Mammary epithelial cell (primary cell): ENCODE measurements around the gene CPLANE2.

ENCODE experiments used
- EZH2 ChIP-seq: IDR thresholded peaks from 2 replicates; pipeline ENCODE4 v1.6.1; 2012; ENCODE audit warnings: low read length, inconsistent platforms, borderline replicate concordance
- TF ChIP-seq, protein P1 (sequence below), 2 donors: IDR thresholded peaks in 1 of 2; conservative IDR thresholded peaks in 1 of 2; 2 replicates each; pipeline ENCODE4 v1.5.1; 2011 to 2012; ENCODE audit warnings: inconsistent platforms in 2 of 2, low read length in 2 of 2, mild to moderate bottlenecking in 2 of 2, control low read depth in 1 of 2, low read depth in 1 of 2; ENCODE audit not compliant: insufficient read depth in 1 of 2; ENCODE audit errors: extremely low read depth in 1 of 2

DNA sequence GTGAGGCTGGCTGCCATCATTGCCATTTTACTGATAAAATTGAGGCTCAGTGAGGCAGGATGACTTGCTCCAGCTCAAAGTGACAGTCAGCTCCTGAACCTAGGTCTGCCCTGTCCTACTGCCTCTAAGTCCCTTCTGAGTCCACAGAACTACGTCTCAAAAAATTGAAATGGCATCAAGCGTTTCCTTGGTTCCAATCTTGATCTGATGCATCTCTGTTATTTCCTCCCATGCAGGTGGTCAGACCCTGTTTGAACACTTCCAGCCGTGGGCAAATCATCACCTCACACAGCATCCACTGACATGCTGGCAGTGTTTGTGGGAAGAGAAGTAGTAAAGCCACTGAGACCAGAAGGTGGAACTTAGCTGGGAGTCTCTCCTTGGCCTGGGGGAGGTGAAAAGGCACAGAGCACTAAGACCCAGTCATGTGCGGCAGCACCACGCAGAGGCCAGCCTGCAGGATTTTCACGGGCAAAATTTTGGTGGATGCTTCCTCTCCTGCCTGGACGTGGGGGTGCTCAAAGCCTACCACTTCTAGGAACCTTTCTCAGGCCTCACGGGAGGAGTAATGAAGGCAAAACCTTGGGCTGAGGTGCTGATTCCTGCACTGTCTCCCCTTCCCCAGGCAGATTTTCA is 7.8 kb upstream of the CPLANE2 start:
- TF ChIP-seq, protein P1, sequence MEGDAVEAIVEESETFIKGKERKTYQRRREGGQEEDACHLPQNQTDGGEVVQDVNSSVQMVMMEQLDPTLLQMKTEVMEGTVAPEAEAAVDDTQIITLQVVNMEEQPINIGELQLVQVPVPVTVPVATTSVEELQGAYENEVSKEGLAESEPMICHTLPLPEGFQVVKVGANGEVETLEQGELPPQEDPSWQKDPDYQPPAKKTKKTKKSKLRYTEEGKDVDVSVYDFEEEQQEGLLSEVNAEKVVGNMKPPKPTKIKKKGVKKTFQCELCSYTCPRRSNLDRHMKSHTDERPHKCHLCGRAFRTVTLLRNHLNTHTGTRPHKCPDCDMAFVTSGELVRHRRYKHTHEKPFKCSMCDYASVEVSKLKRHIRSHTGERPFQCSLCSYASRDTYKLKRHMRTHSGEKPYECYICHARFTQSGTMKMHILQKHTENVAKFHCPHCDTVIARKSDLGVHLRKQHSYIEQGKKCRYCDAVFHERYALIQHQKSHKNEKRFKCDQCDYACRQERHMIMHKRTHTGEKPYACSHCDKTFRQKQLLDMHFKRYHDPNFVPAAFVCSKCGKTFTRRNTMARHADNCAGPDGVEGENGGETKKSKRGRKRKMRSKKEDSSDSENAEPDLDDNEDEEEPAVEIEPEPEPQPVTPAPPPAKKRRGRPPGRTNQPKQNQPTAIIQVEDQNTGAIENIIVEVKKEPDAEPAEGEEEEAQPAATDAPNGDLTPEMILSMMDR (conservative IDR thresholded peaks at IDR 0.05 in 1 of 2, IDR thresholded peaks at IDR 0.05 in 1 of 2; ENCODE audit: extremely low read depth in 1 of 2, insufficient read depth in 1 of 2, low read depth in 1 of 2, low read length in 2 of 2), result no peak
- no peak for TF ChIP-seq EZH2
